K562 (cell line): ENCODE results near the gene PCDH9. TPM values are rescaled to one million over a fixed set of nuclear protein-coding genes. Genes with fewer than 3 reads are reported as not detected.
A peak's percentile ranks its signal among the peaks of the same experiment; 100 is the strongest.

Experiments
- ATAC-seq: fragments of 200-7000 bp; cut with Tn5 transposase; 3 replicates; pipeline ENCODE4 v1.9.1; 2020; ENCODE audit warnings: moderate library complexity
- BruUV-seq: library from RNA; stranded (reverse); fragments of 400-500 nt; replicated peaks from 2 replicates; lab custom pipeline; 2021; lab: Mats Ljungman, UMichigan
- CTCF ChIA-PET: fragments of 300-600 bp; formaldehyde crosslinking; extraction: SDS; loops from one replicate; lab custom pipeline; 2021; ENCODE audit warnings: low intra/inter-chr PET ratio; lab: Yijun Ruan, JAX
- POLR2A ChIA-PET: fragments of 300-600, 350-650 bp; sonication (Branson Sonifier 250); formaldehyde crosslinking; extraction: SDS; loops from one replicate; lab custom pipeline; 2021; ENCODE audit warnings: antibody characterized with exemption, inconsistent platforms; lab: Yijun Ruan, JAX
- DNase-seq, 4 experiments: peaks; one replicate each; pipeline versions ENCODE4 v3.0.0 to v3.0.0-alpha.2; 2011 to 2018; ENCODE audit warnings: low spot score in 3 of 4, mixed read lengths in 3 of 4; ENCODE audit errors: extremely low read depth in 1 of 4
- FAIRE-seq: peaks from 2 replicates; lab custom pipeline; 2011; peaks lifted over from hg19 to GRCh38; lab: Jason Lieb, UNC
- H2AFZ ChIP-seq: 2 replicates; pipeline ENCODE4 v1.6.0; 2011; ENCODE audit warnings: low read depth, low read length, control low read depth, inconsistent platforms
- H3K27ac ChIP-seq: fragments of 200-600 bp; 3 replicates; pipeline ENCODE4 v1.8.0; 2011; ENCODE audit warnings: low read depth, mild to moderate bottlenecking, control low read depth, inconsistent platforms, low read length, moderate library complexity, mixed read lengths; ENCODE audit errors: extremely low read depth
- H3K27me3 ChIP-seq, 2 experiments: fragments of 300-600 bp in 1 of 2; 2 replicates in 1 of 2; 3 replicates in 1 of 2; pipeline versions ENCODE4 v1.6.0 to v1.8.0; 2011; ENCODE audit warnings: inconsistent platforms in 2 of 2, low read length in 2 of 2, mild to moderate bottlenecking in 1 of 2, mixed read lengths in 1 of 2, moderate library complexity in 1 of 2; ENCODE audit not compliant: control insufficient read depth in 2 of 2, insufficient read depth in 2 of 2
- H3K36me3 ChIP-seq: fragments of 300-600 bp; 3 replicates; pipeline ENCODE4 v1.8.0; 2011; ENCODE audit warnings: mild to moderate bottlenecking, low read length, inconsistent platforms; ENCODE audit not compliant: control insufficient read depth, insufficient read depth
- H3K4me1 ChIP-seq, 2 experiments: fragments of 200-600 bp in 1 of 2; replicated peaks in 1 of 2; 2 replicates in 1 of 2; 3 replicates in 1 of 2; pipeline versions ENCODE4 v1.5.1 to v1.8.0; 2011; ENCODE audit warnings: inconsistent platforms in 2 of 2, low read length in 2 of 2, mild to moderate bottlenecking in 1 of 2, mixed read lengths in 1 of 2, moderate library complexity in 1 of 2; ENCODE audit not compliant: control insufficient read depth in 2 of 2, insufficient read depth in 2 of 2
- H3K4me2 ChIP-seq: 2 replicates; pipeline ENCODE4 v1.6.1; 2011; ENCODE audit warnings: low read length, control low read depth, inconsistent platforms, mixed read lengths; ENCODE audit not compliant: insufficient read depth
- H3K4me3 ChIP-seq: fragments of 200-600 bp; sonication (generic), shearing (Covaris generic); 2 replicates; pipeline ENCODE4 v1.5.1; 2016; ENCODE audit warnings: control low read depth, inconsistent platforms
- H3K79me2 ChIP-seq: fragments of 200-600 bp; 3 replicates; pipeline ENCODE4 v1.8.0; 2011; ENCODE audit warnings: low read length, inconsistent platforms; ENCODE audit not compliant: control insufficient read depth, insufficient read depth
- H3K9ac ChIP-seq, 2 experiments: 2 replicates each; pipeline versions ENCODE4 v1.6.0 to v1.6.1; 2011; ENCODE audit warnings: low read depth in 2 of 2, low read length in 2 of 2, control low read depth in 1 of 2, inconsistent platforms in 1 of 2, mild to moderate bottlenecking in 1 of 2, mixed read lengths in 1 of 2; ENCODE audit not compliant: insufficient read depth in 1 of 2
- H3K9me1 ChIP-seq: one replicate; pipeline ENCODE4 v1.6.0; 2011; ENCODE audit warnings: inconsistent platforms, mild to moderate bottlenecking, low read length, moderate library complexity; ENCODE audit not compliant: control insufficient read depth, insufficient read depth
- H3K9me3 ChIP-seq: replicated peaks from 2 replicates; pipeline ENCODE4 v1.5.1; 2011; ENCODE audit warnings: low read depth, low read length, inconsistent platforms; ENCODE audit not compliant: control insufficient read depth, insufficient read depth
- H4K20me1 ChIP-seq: replicated peaks from 2 replicates; pipeline ENCODE4 v1.6.1; 2011; ENCODE audit warnings: low read length, inconsistent platforms, mixed read lengths; ENCODE audit not compliant: control insufficient read depth, insufficient read depth
- ATF7 ChIP-seq: fragments of 450-650 bp; IDR thresholded peaks from 2 replicates; pipeline ENCODE4 v1.7.1; 2014; ENCODE audit warnings: mild to moderate bottlenecking, moderate library complexity
- WHSC1 ChIP-seq: IDR thresholded peaks from one replicate; pipeline ENCODE4 v1.6.1; 2012; ENCODE audit warnings: low read length, control low read depth, inconsistent platforms
- ZNF324 ChIP-seq: fragments of 250-450 bp; sonication (Bioruptor Pico); IDR thresholded peaks from 2 replicates; pipeline ENCODE4 v1.4.0; 2020; ENCODE audit warnings: mild to moderate bottlenecking
- ZNF830 ChIP-seq: fragments of 250-450 bp; sonication (Bioruptor Pico); IDR thresholded peaks from 2 replicates; pipeline ENCODE4 v1.5.0; 2021; ENCODE audit warnings: mild to moderate bottlenecking
- WGBS: fragments of 100-300 bp; shearing (Covaris generic); methylation state at CpG from one replicate; pipeline ENCODE4 v1.1.6; 2016; ENCODE audit warnings: low coverage, mixed read lengths; ENCODE audit not compliant: insufficient coverage; ENCODE audit errors: missing lambda C conversion rate; 5-methylcytosine and 5-hydroxymethylcytosine counted together
- in situ Hi-C: fragments of 300-500 bp; cut with MboI; formaldehyde crosslinking; loops from 4 replicates; pipeline ENCODE4 v1.15.0; 2018; ENCODE audit warnings: inconsistent platforms, mixed read lengths
- intact Hi-C: fragments of 100-400 bp; cut with micrococcal nuclease; formaldehyde crosslinking; loops from 2 replicates; pipeline ENCODE4 v1.14.2; 2022
- polyA plus RNA-seq, 8 experiments: library from polyadenylated mRNA; depleted of rRNA in 4 of 8; stranded (reverse) in 5 of 8; unstranded in 3 of 8; fragments of >200 nt; fragmentation: Nextera tagmentation in 2 of 8; fragmentation: Illumina TruSeq in 1 of 8; extraction: Ambion mirVana in 2 of 8; extraction: Trizol in 1 of 8; gene quantifications; 2 replicates each; pipeline versions ENCODE4 v1.2.1 to v1.2.3, GENCODE V29; 2011 to 2014; ENCODE audit warnings: inconsistent platforms in 1 of 8, missing spikeins in 1 of 8
- total RNA-seq, 7 experiments: library from RNA; depleted of rRNA in 6 of 7; stranded (reverse); fragments of >200 nt in 6 of 7; fragmentation: Illumina TruSeq in 2 of 7; extraction: Trizol in 2 of 7; gene quantifications; 2 replicates each; pipeline versions ENCODE4 v1.2.1 to v1.2.3, GENCODE V29; 2011 to 2021; ENCODE audit warnings: low replicate concordance in 1 of 7
- TF ChIP-seq, protein P1 (sequence below): sonication (generic); formaldehyde crosslinking; IDR thresholded peaks from 2 replicates; pipeline ENCODE4 v1.8.0; 2022; ENCODE audit warnings: missing genetic modification reagents, mild to moderate bottlenecking, borderline replicate concordance
- TF ChIP-seq, protein P2 (sequence below): fragments of 250-450 bp; sonication (Bioruptor Pico); IDR thresholded peaks from 2 replicates; pipeline ENCODE4 v1.4.0; 2020

The PCDH9 gene
- total and polyA plus RNA-seq, 9 of the 15 experiments (the other 6 are each of a cell fraction or from before 2014, with no cell fraction given): 1.1 to 6.7 (median 4.9) TPM

DNA sequence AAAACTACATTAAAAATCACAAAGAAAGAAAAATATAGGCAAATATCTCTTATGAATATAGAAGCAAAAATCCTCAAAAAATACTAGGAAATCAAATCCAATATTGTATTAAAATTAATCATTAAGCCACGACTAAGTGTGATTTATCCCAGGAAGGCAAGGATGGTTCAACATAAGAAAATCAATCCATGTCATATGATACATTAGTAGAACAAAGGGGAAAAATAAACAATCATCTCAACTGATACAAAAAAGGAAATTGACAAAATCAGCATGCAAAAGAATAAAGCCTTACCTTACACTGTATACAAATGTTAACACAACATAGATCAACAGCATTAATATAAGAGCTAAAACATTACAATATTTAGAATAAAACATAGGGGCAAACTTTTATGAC lies 933.3 kb downstream of the PCDH9 start:
- H3K4me1 ChIP-seq: no peaks in the 10 kb centered on the region
- H3K79me2 ChIP-seq: no peaks in the 10 kb centered on the region
- H2AFZ ChIP-seq: no peak overlapping the region
- ATAC-seq (no peak), FAIRE-seq (no peak), DNase-seq (no peak)
- no peaks in the 10 kb centered on the region for H3K27me3 ChIP-seq
- in situ Hi-C loops: no loop called here
- TF ChIP-seq ATF7: no peak
- TF ChIP-seq, protein P1, sequence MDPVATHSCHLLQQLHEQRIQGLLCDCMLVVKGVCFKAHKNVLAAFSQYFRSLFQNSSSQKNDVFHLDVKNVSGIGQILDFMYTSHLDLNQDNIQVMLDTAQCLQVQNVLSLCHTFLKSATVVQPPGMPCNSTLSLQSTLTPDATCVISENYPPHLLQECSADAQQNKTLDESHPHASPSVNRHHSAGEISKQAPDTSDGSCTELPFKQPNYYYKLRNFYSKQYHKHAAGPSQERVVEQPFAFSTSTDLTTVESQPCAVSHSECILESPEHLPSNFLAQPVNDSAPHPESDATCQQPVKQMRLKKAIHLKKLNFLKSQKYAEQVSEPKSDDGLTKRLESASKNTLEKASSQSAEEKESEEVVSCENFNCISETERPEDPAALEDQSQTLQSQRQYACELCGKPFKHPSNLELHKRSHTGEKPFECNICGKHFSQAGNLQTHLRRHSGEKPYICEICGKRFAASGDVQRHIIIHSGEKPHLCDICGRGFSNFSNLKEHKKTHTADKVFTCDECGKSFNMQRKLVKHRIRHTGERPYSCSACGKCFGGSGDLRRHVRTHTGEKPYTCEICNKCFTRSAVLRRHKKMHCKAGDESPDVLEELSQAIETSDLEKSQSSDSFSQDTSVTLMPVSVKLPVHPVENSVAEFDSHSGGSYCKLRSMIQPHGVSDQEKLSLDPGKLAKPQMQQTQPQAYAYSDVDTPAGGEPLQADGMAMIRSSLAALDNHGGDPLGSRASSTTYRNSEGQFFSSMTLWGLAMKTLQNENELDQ (CRISPR knock-in tag): no peak
- peak; percentile 81 for TF ChIP-seq ZNF324 (CRISPR knock-in tag)
- TF ChIP-seq, protein P2, sequence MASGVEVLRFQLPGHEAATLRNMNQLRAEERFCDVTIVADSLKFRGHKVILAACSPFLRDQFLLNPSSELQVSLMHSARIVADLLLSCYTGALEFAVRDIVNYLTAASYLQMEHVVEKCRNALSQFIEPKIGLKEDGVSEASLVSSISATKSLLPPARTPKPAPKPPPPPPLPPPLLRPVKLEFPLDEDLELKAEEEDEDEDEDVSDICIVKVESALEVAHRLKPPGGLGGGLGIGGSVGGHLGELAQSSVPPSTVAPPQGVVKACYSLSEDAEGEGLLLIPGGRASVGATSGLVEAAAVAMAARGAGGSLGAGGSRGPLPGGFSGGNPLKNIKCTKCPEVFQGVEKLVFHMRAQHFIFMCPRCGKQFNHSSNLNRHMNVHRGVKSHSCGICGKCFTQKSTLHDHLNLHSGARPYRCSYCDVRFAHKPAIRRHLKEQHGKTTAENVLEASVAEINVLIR (CRISPR knock-in tag): no peak
- TF ChIP-seq ZNF830 (CRISPR knock-in tag): no peak
- TF ChIP-seq WHSC1: no peak
- no peaks in the 10 kb centered on the region for H3K36me3 ChIP-seq
- no peak overlapping the region for H3K4me3 ChIP-seq
- ChIA-PET POLR2A (no interaction called here), CTCF (no interaction called here)
- no peak overlapping the region for H3K9ac ChIP-seq
- 0% methylated on average over 1 of the region's 1 CpG for WGBS
- no peaks in the 10 kb centered on the region for H4K20me1 ChIP-seq
- H3K27ac ChIP-seq: no peak overlapping the region
- no TSS peak for BruUV-seq
- intact Hi-C loops: no loop called here
- no peak overlapping the region for H3K4me2 ChIP-seq
- no peaks in the 10 kb centered on the region for H3K9me1 ChIP-seq
- no peaks in the 10 kb centered on the region for H3K9me3 ChIP-seq
